ENCODE data around the gene HMMR. TPM values are rescaled to one million over a fixed set of nuclear protein-coding genes. Genes with fewer than 3 reads are reported as not detected.

HMMR gene
- total RNA-seq, 3 donors from 2014 or later (not counting 1 experiment from before 2014, with no cell fraction given) = 0.42 to 0.70 (median 0.63) TPM

GRCh38 chr5:163456029-163456589 is 4.3 kb upstream of the HMMR start:
- Mint-ChIP-seq H3K4me1 (peaks cover 15 to 26% of the 10 kb centered on the region in 2 donors), H3K27ac (no peak overlapping the region), H3K4me3 (peak overlapping the region; percentile 28), H3K27me3 (ENCODE audit: low read depth in 2 of 2) (no peaks in the 10 kb centered on the region), H3K9me3 (no peaks in the 10 kb centered on the region), H3K36me3 (peaks cover 7% of the 10 kb centered on the region)
- H3K36me3 ChIP-seq (ENCODE audit: control insufficient read depth, insufficient read depth, low read length) = peaks cover 20% of the 10 kb centered on the region
- no peak for DNase-seq
- ATAC-seq = no peak
- H3K4me3 ChIP-seq (ENCODE audit: low read length) = no peak overlapping the region
- no peaks in the 10 kb centered on the region for H3K27me3 ChIP-seq (ENCODE audit: control insufficient read depth, insufficient read depth, low read length)
- 100% methylated on average over 1 of the region's 2 CpGs for WGBS (ENCODE audit: insufficient coverage)
- H3K27ac ChIP-seq (ENCODE audit: low read length) = no peak overlapping the region
- TF ChIP-seq CTCF (IDR thresholded peaks at IDR 0.05) = no peak
- peaks cover 14% of the 10 kb centered on the region for H3K4me1 ChIP-seq (ENCODE audit: control insufficient read depth, insufficient read depth, low read length)
- H3K9me3 ChIP-seq (ENCODE audit: control insufficient read depth, insufficient read depth, low read length) = no peaks in the 10 kb centered on the region
- intact Hi-C loops (cut with micrococcal nuclease) = no loop called here

DNA sequence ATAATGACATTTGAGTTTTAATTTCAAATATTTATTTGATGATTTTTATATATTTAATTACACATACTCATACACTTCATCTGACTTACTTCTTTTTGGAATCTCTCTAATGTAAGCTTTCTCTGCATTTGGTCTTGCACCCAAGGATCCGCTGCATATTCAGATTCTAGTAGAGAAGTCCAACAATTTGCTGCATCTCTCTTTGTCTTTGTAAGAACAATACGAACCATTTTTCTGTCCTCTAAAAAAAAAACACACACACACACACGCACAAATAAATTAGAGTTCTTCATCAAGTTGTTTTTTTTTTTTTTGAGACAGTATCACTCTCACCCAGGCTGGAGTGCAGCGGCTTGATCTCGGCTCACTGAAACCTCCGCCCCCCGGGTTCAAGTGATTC is 3.6 kb upstream of the HMMR start:
- no peaks in the 10 kb centered on the region for H3K27me3 ChIP-seq (ENCODE audit: control insufficient read depth, insufficient read depth, low read length)
- ATAC-seq = no peak
- no peaks in the 10 kb centered on the region for H3K9me3 Mint-ChIP-seq
- H3K36me3 ChIP-seq (ENCODE audit: control insufficient read depth, insufficient read depth, low read length) = peaks cover 19% of the 10 kb centered on the region
- TF ChIP-seq CTCF (IDR thresholded peaks at IDR 0.05) = no peak
- peaks cover 17% of the 10 kb centered on the region for H3K4me1 ChIP-seq (ENCODE audit: control insufficient read depth, insufficient read depth, low read length)
- no peak for DNase-seq
- H3K4me3 Mint-ChIP-seq = no peak overlapping the region
- intact Hi-C loops (cut with micrococcal nuclease) = no loop called here
- H3K4me1 Mint-ChIP-seq = peaks cover 21 to 33% of the 10 kb centered on the region in 2 donors
- H3K36me3 Mint-ChIP-seq = peaks cover 7% of the 10 kb centered on the region
- 94% methylated on average over 7 of the region's 7 CpGs for WGBS (ENCODE audit: insufficient coverage)
- H3K27ac ChIP-seq (ENCODE audit: low read length) = no peak overlapping the region
- H3K9me3 ChIP-seq (ENCODE audit: control insufficient read depth, insufficient read depth, low read length) = no peaks in the 10 kb centered on the region
- no peaks in the 10 kb centered on the region for H3K27me3 Mint-ChIP-seq (ENCODE audit: low read depth in 2 of 2)
- H3K4me3 ChIP-seq (ENCODE audit: low read length) = no peak overlapping the region
- H3K27ac Mint-ChIP-seq = no peak overlapping the region

- no CpG with 5 or more reads among the region's 6 CpGs for WGBS (ENCODE audit: insufficient coverage)
- Histone ChIP-seq H3K4me3 (ENCODE audit: low read length) (peak overlapping the region; percentile 86), H3K27me3 (ENCODE audit: control insufficient read depth, insufficient read depth, low read length) (no peaks in the 10 kb centered on the region), H3K4me1 (ENCODE audit: control insufficient read depth, insufficient read depth, low read length) (peaks cover 20% of the 10 kb centered on the region), H3K27ac (ENCODE audit: low read length) (peak overlapping the region; percentile 95), H3K9me3 (ENCODE audit: control insufficient read depth, insufficient read depth, low read length) (no peaks in the 10 kb centered on the region), H3K36me3 (ENCODE audit: control insufficient read depth, insufficient read depth, low read length) (peaks cover 9% of the 10 kb centered on the region)
- no peak for TF ChIP-seq CTCF (IDR thresholded peaks at IDR 0.05)
- Mint-ChIP-seq H3K4me1 (peaks cover 28 to 40% of the 10 kb centered on the region in 2 donors), H3K27me3 (ENCODE audit: low read depth in 2 of 2) (no peaks in the 10 kb centered on the region), H3K36me3 (peaks cover 7% of the 10 kb centered on the region), H3K4me3 (peak overlapping the region; percentile 98), H3K27ac (peak overlapping the region; percentile 98), H3K9me3 (no peaks in the 10 kb centered on the region)
- DNase-seq (no peak), ATAC-seq (no peak)
- intact Hi-C loops (cut with micrococcal nuclease) = no loop called here
These were observed 1.6 kb upstream of the HMMR start for GRCh38 chr5:163458778-163459385.

- H3K27me3 ChIP-seq (ENCODE audit: control insufficient read depth, insufficient read depth, low read length) = no peaks in the 10 kb centered on the region
- peak overlapping the region; percentile 86 for H3K4me3 ChIP-seq (ENCODE audit: low read length)
- H3K9me3 ChIP-seq (ENCODE audit: control insufficient read depth, insufficient read depth, low read length) = no peaks in the 10 kb centered on the region
- Mint-ChIP-seq H3K36me3 (peaks cover 7% of the 10 kb centered on the region), H3K27me3 (ENCODE audit: low read depth in 2 of 2) (no peaks in the 10 kb centered on the region), H3K9me3 (no peaks in the 10 kb centered on the region), H3K4me1 (peaks cover 28 to 40% of the 10 kb centered on the region in 2 donors), H3K27ac (peak overlapping the region; percentile 98), H3K4me3 (peak overlapping the region; percentile 98)
- H3K4me1 ChIP-seq (ENCODE audit: control insufficient read depth, insufficient read depth, low read length) = peaks cover 20% of the 10 kb centered on the region
- no peak for TF ChIP-seq CTCF (IDR thresholded peaks at IDR 0.05)
- H3K27ac ChIP-seq (ENCODE audit: low read length) = peak overlapping the region; percentile 95
- ATAC-seq (no peak), DNase-seq (no peak)
- peaks cover 9% of the 10 kb centered on the region for H3K36me3 ChIP-seq (ENCODE audit: control insufficient read depth, insufficient read depth, low read length)
- intact Hi-C loops (cut with micrococcal nuclease) = no loop called here
- 0% methylated on average over 12 of the region's 12 CpGs for WGBS (ENCODE audit: insufficient coverage)
These were observed 992 bp upstream of the HMMR start for GRCh38 chr5:163459462-163459818.

Data from natural killer cell (primary cell).